DMS 273 treated with DMSO at 0.1 percent for 48 hours (cell line): ENCODE results near the gene ANKRD39.

Experiments used
- DNase-seq: peaks from one replicate; lab custom pipeline; 2025; lab: John Stamatoyannopoulos, UW

ANKRD39 gene

GRCh38 chr2:96853321-96853720, 4.5 kb downstream of the ANKRD39 start:
- no peak for DNase-seq

- DNase-seq: no peak
These were observed 5.1 kb downstream of the ANKRD39 start for GRCh38 chr2:96852667-96853066.

- DNase-seq: no peak
These were observed 9.6 kb downstream of the ANKRD39 start for GRCh38 chr2:96848264-96848663.

GRCh38 chr2:96847586-96847985, 10.2 kb downstream of the ANKRD39 start:
- DNase-seq: no peak

- no peak for DNase-seq
These were observed 11.0 kb downstream of the ANKRD39 start for GRCh38 chr2:96846825-96847224.

GRCh38 chr2:96844405-96844808, 13.4 kb downstream of the ANKRD39 start:
- DNase-seq: no peak

GRCh38 chr2:96843538-96844268, 14.1 kb downstream of the ANKRD39 start, which contains the start of gene ANKRD23:
TSS of gene ANKRD23 (minus strand) at chr2:96844021. CDS start at chr2:96843992, 29 bp downstream.
- no peak for DNase-seq

GRCh38 chr2:96842600-96842999, 15.2 kb downstream of the ANKRD39 start:
- no peak for DNase-seq

- DNase-seq: no peak
These were observed 15.9 kb downstream of the ANKRD39 start for GRCh38 chr2:96841701-96842495.

GRCh38 chr2:96839875-96840850, 17.7 kb downstream of the ANKRD39 start:
- no peak for DNase-seq

GRCh38 chr2:96839293-96839874, 18.4 kb downstream of the ANKRD39 start:
- no peak for DNase-seq

- no peak for DNase-seq
These were observed 19.2 kb downstream of the ANKRD39 start for GRCh38 chr2:96838345-96839292.

- DNase-seq: no peak
These were observed 20.2 kb downstream of the ANKRD39 start for GRCh38 chr2:96837575-96837974.

- DNase-seq: no peak
These were observed 22.0 kb downstream of the ANKRD39 start for GRCh38 chr2:96835830-96836229.

- no peak for DNase-seq
These were observed 24.9 kb downstream of the ANKRD39 start for GRCh38 chr2:96832754-96833507.

- DNase-seq: no peak
These were observed 25.4 kb downstream of the ANKRD39 start for GRCh38 chr2:96832408-96832753.

- DNase-seq: no peak
These were observed 26.1 kb downstream of the ANKRD39 start for GRCh38 chr2:96831679-96832078.

GRCh38 chr2:96830044-96830562, 27.7 kb downstream of the ANKRD39 start:
- no peak for DNase-seq

GRCh38 chr2:96828874-96829273, 28.9 kb downstream of the ANKRD39 start:
- no peak for DNase-seq

- no peak for DNase-seq
These were observed 29.4 kb downstream of the ANKRD39 start for GRCh38 chr2:96828436-96828835.
